Smooth muscle cell (in vitro differentiated cells): ENCODE measurements around the gene ALKBH5. TPM values are rescaled to one million over a fixed set of nuclear protein-coding genes. Genes with fewer than 3 reads are reported as not detected.

ENCODE experiments used
- DNase-seq: peaks from one replicate; lab custom pipeline; 2025; ENCODE audit not compliant: unreplicated experiment; lab: John Stamatoyannopoulos, UW
- H2AFZ ChIP-seq: fragments of 200-600 bp; sonication (generic); 2 replicates; pipeline ENCODE4 v1.6.0; 2016; ENCODE audit warnings: antibody characterized with exemption, low read depth, mild to moderate bottlenecking
- H3F3A ChIP-seq: fragments of 200-600 bp; sonication (generic); 2 replicates; pipeline ENCODE4 v1.6.0; 2017; ENCODE audit warnings: antibody characterized with exemption, low read depth
- H3K27ac ChIP-seq: fragments of 200-600 bp; sonication (generic); 2 replicates; pipeline ENCODE4 v1.5.1; 2016; ENCODE audit warnings: low read depth, mild to moderate bottlenecking
- H3K27me3 ChIP-seq: fragments of 200-600 bp; sonication (generic); 2 replicates; pipeline ENCODE4 v1.6.1; 2016; ENCODE audit warnings: low read depth, mild to moderate bottlenecking
- H3K36me3 ChIP-seq: fragments of 200-600 bp; sonication (generic); 2 replicates; pipeline ENCODE4 v1.5.1; 2016; ENCODE audit warnings: low read depth
- H3K4me1 ChIP-seq: fragments of 200-600 bp; sonication (generic); 2 replicates; pipeline ENCODE4 v1.5.1; 2016; ENCODE audit warnings: low read depth
- H3K4me2 ChIP-seq: fragments of 200-600 bp; sonication (generic); 2 replicates; pipeline ENCODE4 v1.6.0; 2016; ENCODE audit warnings: mild to moderate bottlenecking
- H3K4me3 ChIP-seq: fragments of 200-600 bp; sonication (generic); 2 replicates; pipeline ENCODE4 v1.5.1; 2016; ENCODE audit warnings: mild to moderate bottlenecking
- H3K79me2 ChIP-seq: fragments of 200-600 bp; sonication (generic); 2 replicates; pipeline ENCODE4 v1.6.0; 2016; ENCODE audit warnings: low read depth, mild to moderate bottlenecking
- H3K9ac ChIP-seq: fragments of 200-600 bp; sonication (generic); 2 replicates; pipeline ENCODE4 v1.6.0; 2016; ENCODE audit warnings: low read depth
- H3K9me3 ChIP-seq: fragments of 200-600 bp; sonication (generic); replicated peaks from 2 replicates; pipeline ENCODE4 v1.5.1; 2016; ENCODE audit warnings: low read depth
- H4K20me1 ChIP-seq: fragments of 200-600 bp; sonication (generic); 2 replicates; pipeline ENCODE4 v1.6.0; 2016; ENCODE audit warnings: low read depth
- CTCF ChIP-seq: fragments of 200-600 bp; sonication (generic); IDR thresholded peaks from 2 replicates; pipeline ENCODE4 v1.5.1; 2017; ENCODE audit warnings: borderline replicate concordance, mild to moderate bottlenecking, antibody characterized with exemption; ENCODE audit not compliant: insufficient read depth, poor library complexity, severe bottlenecking
- WGBS: methylation state at CpG from one replicate; pipeline ENCODE4 v1.1.7; 2016; ENCODE audit warnings: low lambda C conversion rate; 5-methylcytosine and 5-hydroxymethylcytosine counted together
- polyA plus RNA-seq: library from polyadenylated mRNA; unstranded; fragments of >200 nt; fragmentation: Nextera tagmentation; extraction: Ambion mirVana; gene quantifications from 2 replicates; pipeline ENCODE4 v1.2.1, GENCODE V29; 2016
- total RNA-seq: library from RNA; depleted of rRNA; stranded (reverse); fragments of >200 nt; gene quantifications from 2 replicates; pipeline ENCODE4 v1.2.3, GENCODE V29; 2014

ALKBH5 gene
- total and polyA plus RNA-seq, 2 experiments from 2014 or later, result 93.1 to 119 TPM

- WGBS, result 96% methylated on average over 25 of the region's 30 CpGs
- Histone ChIP-seq H3K27me3 (no peaks in the 10 kb centered on the region), H3K79me2 (no peaks in the 10 kb centered on the region), H3K36me3 (no peaks in the 10 kb centered on the region), H2AFZ (no peak overlapping the region), H3K9ac (no peak overlapping the region), H4K20me1 (peaks cover 41% of the 10 kb centered on the region), H3K27ac (no peak overlapping the region), H3K4me2 (no peak overlapping the region), H3K9me3 (no peaks in the 10 kb centered on the region), H3F3A (peaks cover 11% of the 10 kb centered on the region), H3K4me1 (no peaks in the 10 kb centered on the region), H3K4me3 (no peak overlapping the region)
- DNase-seq, result no peak
- no peak for TF ChIP-seq CTCF
Measured at GRCh38 chr17:18247613-18248001, 64.0 kb downstream of the ALKBH5 start.

GRCh38 chr17:18248300-18248731 is 64.7 kb downstream of the ALKBH5 start:
- Histone ChIP-seq H4K20me1 (peaks cover 46% of the 10 kb centered on the region), H3K4me3 (no peak overlapping the region), H2AFZ (no peak overlapping the region), H3K36me3 (no peaks in the 10 kb centered on the region), H3F3A (peaks cover 11% of the 10 kb centered on the region), H3K9me3 (no peaks in the 10 kb centered on the region), H3K4me1 (no peaks in the 10 kb centered on the region), H3K9ac (no peak overlapping the region), H3K4me2 (no peak overlapping the region), H3K27me3 (no peaks in the 10 kb centered on the region), H3K27ac (no peak overlapping the region), H3K79me2 (no peaks in the 10 kb centered on the region)
- DNase-seq, result peak; percentile 5
- peak; percentile 56 for TF ChIP-seq CTCF
- WGBS, result 62% methylated on average over 9 of the region's 9 CpGs

GRCh38 chr17:18248811-18249210 is 65.2 kb downstream of the ALKBH5 start:
- H3K36me3 ChIP-seq, result no peaks in the 10 kb centered on the region
- peaks cover 11% of the 10 kb centered on the region for H3F3A ChIP-seq
- H2AFZ ChIP-seq, result no peak overlapping the region
- H3K27me3 ChIP-seq, result no peaks in the 10 kb centered on the region
- H3K4me2 ChIP-seq, result no peak overlapping the region
- H4K20me1 ChIP-seq, result peaks cover 51% of the 10 kb centered on the region
- WGBS, result 98% methylated on average over 7 of the region's 7 CpGs
- no peak for TF ChIP-seq CTCF
- no peaks in the 10 kb centered on the region for H3K79me2 ChIP-seq
- no peak overlapping the region for H3K27ac ChIP-seq
- H3K4me3 ChIP-seq, result no peak overlapping the region
- no peak for DNase-seq
- H3K9me3 ChIP-seq, result no peaks in the 10 kb centered on the region
- H3K9ac ChIP-seq, result no peak overlapping the region
- H3K4me1 ChIP-seq, result no peaks in the 10 kb centered on the region

- no peak overlapping the region for H3K9ac ChIP-seq
- peaks cover 11% of the 10 kb centered on the region for H3F3A ChIP-seq
- no peak for TF ChIP-seq CTCF
- H3K4me3 ChIP-seq, result no peak overlapping the region
- H3K36me3 ChIP-seq, result no peaks in the 10 kb centered on the region
- no peak overlapping the region for H3K27ac ChIP-seq
- no peaks in the 10 kb centered on the region for H3K4me1 ChIP-seq
- H3K9me3 ChIP-seq, result no peaks in the 10 kb centered on the region
- no peaks in the 10 kb centered on the region for H3K27me3 ChIP-seq
- DNase-seq, result no peak
- WGBS, result 95% methylated on average over 9 of the region's 9 CpGs
- no peak overlapping the region for H2AFZ ChIP-seq
- H3K79me2 ChIP-seq, result no peaks in the 10 kb centered on the region
- H3K4me2 ChIP-seq, result no peak overlapping the region
- peaks cover 66% of the 10 kb centered on the region for H4K20me1 ChIP-seq
Measured at GRCh38 chr17:18250259-18250658, 66.6 kb downstream of the ALKBH5 start.
